Measurements from ENCODE around the gene NPHP4.

Gene NPHP4

DNA sequence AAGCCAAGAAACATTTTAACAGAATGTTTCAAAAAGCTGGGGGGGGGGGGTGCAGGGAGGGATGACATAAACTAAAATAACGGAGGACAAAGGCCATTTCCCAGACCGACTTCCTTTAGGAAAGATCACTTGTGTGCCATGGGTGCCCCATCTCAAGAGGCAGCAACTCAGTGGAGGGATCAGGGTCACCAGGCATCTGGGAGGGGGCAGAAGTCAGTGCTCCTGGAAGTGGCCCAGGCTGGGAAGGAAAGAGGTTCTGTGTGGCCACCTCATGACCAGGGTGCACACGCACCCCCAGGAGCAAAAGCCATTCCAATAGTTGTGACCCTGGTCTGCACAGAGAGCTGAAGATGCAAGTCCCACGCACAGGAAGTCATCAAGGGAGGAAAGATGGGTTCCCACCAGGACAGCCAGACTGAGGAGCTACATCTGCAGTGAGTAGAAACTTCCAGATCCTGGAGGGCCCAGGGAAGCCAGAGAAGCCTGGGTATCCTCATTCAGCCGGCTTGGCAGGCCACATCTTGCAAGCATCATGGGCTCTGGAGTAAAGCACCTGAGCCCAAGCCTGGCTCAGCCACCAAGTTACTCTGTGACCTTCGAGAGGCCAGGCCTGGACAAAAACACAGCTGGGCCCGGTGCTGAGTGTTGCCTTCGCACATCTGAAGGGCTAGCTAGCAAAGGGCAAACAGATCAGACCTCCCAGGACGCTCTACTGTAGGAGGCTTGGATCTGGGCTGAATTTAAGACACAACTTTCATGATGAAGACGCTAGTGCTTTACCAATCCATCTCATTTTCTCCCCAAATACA lies 36.0 kb downstream of the NPHP4 start:
- TF ChIP-seq, protein P1, sequence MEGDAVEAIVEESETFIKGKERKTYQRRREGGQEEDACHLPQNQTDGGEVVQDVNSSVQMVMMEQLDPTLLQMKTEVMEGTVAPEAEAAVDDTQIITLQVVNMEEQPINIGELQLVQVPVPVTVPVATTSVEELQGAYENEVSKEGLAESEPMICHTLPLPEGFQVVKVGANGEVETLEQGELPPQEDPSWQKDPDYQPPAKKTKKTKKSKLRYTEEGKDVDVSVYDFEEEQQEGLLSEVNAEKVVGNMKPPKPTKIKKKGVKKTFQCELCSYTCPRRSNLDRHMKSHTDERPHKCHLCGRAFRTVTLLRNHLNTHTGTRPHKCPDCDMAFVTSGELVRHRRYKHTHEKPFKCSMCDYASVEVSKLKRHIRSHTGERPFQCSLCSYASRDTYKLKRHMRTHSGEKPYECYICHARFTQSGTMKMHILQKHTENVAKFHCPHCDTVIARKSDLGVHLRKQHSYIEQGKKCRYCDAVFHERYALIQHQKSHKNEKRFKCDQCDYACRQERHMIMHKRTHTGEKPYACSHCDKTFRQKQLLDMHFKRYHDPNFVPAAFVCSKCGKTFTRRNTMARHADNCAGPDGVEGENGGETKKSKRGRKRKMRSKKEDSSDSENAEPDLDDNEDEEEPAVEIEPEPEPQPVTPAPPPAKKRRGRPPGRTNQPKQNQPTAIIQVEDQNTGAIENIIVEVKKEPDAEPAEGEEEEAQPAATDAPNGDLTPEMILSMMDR (IDR thresholded peaks at IDR 0.05; ENCODE audit: control insufficient read depth, extremely low read depth, insufficient read depth) = no peak
- no peak overlapping the region for H3K4me3 ChIP-seq (ENCODE audit: low read depth, low read length)
- no peak for DNase-seq (ENCODE audit: low read depth)

DNA sequence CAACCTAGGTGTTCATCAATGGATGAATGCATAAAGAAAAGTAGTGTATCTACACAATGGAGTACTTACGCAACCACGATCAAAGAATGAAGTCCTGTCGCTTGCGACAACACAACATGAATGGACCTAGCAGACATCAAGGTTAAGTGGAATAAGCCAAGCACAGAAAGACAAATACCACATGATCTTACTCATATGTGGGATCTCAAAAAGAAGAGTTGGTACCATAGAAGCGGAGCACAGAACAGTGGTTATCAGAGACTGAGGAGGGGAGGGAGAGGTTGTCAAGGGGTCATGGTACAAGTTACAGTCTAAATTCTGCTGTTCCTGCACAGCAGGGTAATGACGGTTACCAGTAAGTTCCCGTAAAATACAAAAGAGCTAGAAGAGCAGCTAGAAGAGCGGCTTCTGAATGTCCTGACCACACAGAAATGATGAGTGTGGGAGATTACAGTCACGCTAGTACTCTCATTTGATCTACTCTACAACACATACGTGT lies 36.7 kb downstream of the NPHP4 start:
- no peak overlapping the region for H3K4me3 ChIP-seq (ENCODE audit: low read depth, low read length)
- TF ChIP-seq, protein P1 (IDR thresholded peaks at IDR 0.05; ENCODE audit: control insufficient read depth, extremely low read depth, insufficient read depth) = no peak
- no peak for DNase-seq (ENCODE audit: low read depth)

GRCh38 chr1:5954964-5955363 lies 37.3 kb downstream of the NPHP4 start:
- no peak for DNase-seq (ENCODE audit: low read depth)
- TF ChIP-seq, protein P1 (IDR thresholded peaks at IDR 0.05; ENCODE audit: control insufficient read depth, extremely low read depth, insufficient read depth) = no peak
- H3K4me3 ChIP-seq (ENCODE audit: low read depth, low read length) = no peak overlapping the region

- DNase-seq (ENCODE audit: low read depth) = no peak
- TF ChIP-seq, protein P1 (IDR thresholded peaks at IDR 0.05; ENCODE audit: control insufficient read depth, extremely low read depth, insufficient read depth) = no peak
- H3K4me3 ChIP-seq (ENCODE audit: low read depth, low read length) = no peak overlapping the region
Observed at GRCh38 chr1:5953386-5953785, 38.8 kb downstream of the NPHP4 start.

- no peak overlapping the region for H3K4me3 ChIP-seq (ENCODE audit: low read depth, low read length)
- no peak for DNase-seq (ENCODE audit: low read depth)
- TF ChIP-seq, protein P1 (IDR thresholded peaks at IDR 0.05; ENCODE audit: control insufficient read depth, extremely low read depth, insufficient read depth) = no peak
Observed at GRCh38 chr1:5951846-5952410, 40.3 kb downstream of the NPHP4 start.

- TF ChIP-seq, protein P1 (IDR thresholded peaks at IDR 0.05; ENCODE audit: control insufficient read depth, extremely low read depth, insufficient read depth) = no peak
- DNase-seq (ENCODE audit: low read depth) = no peak
- no peak overlapping the region for H3K4me3 ChIP-seq (ENCODE audit: low read depth, low read length)
Observed at GRCh38 chr1:5950994-5951785, 41.0 kb downstream of the NPHP4 start.
